GM23338 (cell line): ENCODE data around the gene ALOX12. TPM values are rescaled to one million over a fixed set of nuclear protein-coding genes. Genes with fewer than 3 reads are reported as not detected.

ENCODE experiments used
- ATAC-seq: fragments of 200-7000 bp; cut with Tn5 transposase; 3 replicates; pipeline ENCODE4 v1.9.1; 2020
- DNase-seq: peaks from one replicate; pipeline ENCODE4 v3.0.0-alpha.2; 2015; ENCODE audit warnings: low spot score
- H2AFZ ChIP-seq: fragments of 200-600 bp; sonication (generic); 2 replicates; pipeline ENCODE4 v1.8.0; 2016; ENCODE audit warnings: antibody characterized with exemption, mild to moderate bottlenecking, moderate library complexity
- H3F3A ChIP-seq: fragments of 200-600 bp; sonication (generic); replicated peaks from 2 replicates; pipeline ENCODE4 v1.8.0; 2017; ENCODE audit warnings: antibody characterized with exemption, mixed run types, low read depth
- H3K27ac ChIP-seq: fragments of 200-600 bp; sonication (generic); 2 replicates; pipeline ENCODE4 v1.6.1; 2016; ENCODE audit warnings: low read depth
- H3K27me3 ChIP-seq: fragments of 200-600 bp; sonication (generic); 2 replicates; pipeline ENCODE4 v1.8.0; 2016; ENCODE audit warnings: mild to moderate bottlenecking, mixed run types, moderate library complexity; ENCODE audit not compliant: insufficient read depth
- H3K36me3 ChIP-seq: fragments of 200-600 bp; sonication (generic); 2 replicates; pipeline ENCODE4 v1.8.0; 2016; ENCODE audit warnings: mild to moderate bottlenecking; ENCODE audit not compliant: insufficient read depth
- H3K4me1 ChIP-seq: fragments of 200-600 bp; sonication (generic); 2 replicates; pipeline ENCODE4 v1.8.0; 2016; ENCODE audit warnings: mild to moderate bottlenecking, moderate library complexity; ENCODE audit not compliant: insufficient read depth
- H3K4me2 ChIP-seq: fragments of 200-600 bp; sonication (generic); 2 replicates; pipeline ENCODE4 v1.7.1; 2017; ENCODE audit warnings: mixed run types
- H3K4me3 ChIP-seq: fragments of 200-600 bp; sonication (generic); 2 replicates; pipeline ENCODE4 v1.6.1; 2016; ENCODE audit warnings: mixed run types
- H3K79me2 ChIP-seq: fragments of 200-600 bp; sonication (generic); replicated peaks from 2 replicates; pipeline ENCODE4 v1.8.0; 2017; ENCODE audit warnings: mild to moderate bottlenecking; ENCODE audit not compliant: insufficient read depth
- H3K9me2 ChIP-seq: fragments of 200-600 bp; sonication (generic); 2 replicates; pipeline ENCODE4 v1.8.0; 2017; ENCODE audit not compliant: insufficient read depth
- H4K20me1 ChIP-seq: fragments of 200-600 bp; sonication (generic); replicated peaks from 2 replicates; pipeline ENCODE4 v1.8.0; 2017; ENCODE audit warnings: mild to moderate bottlenecking; ENCODE audit not compliant: insufficient read depth
- H3K27ac Mint-ChIP-seq: 2 replicates; pipeline ENCODE4 v1.8.0; 2020; ENCODE audit warnings: inconsistent platforms, mild to moderate bottlenecking, moderate library complexity, mixed read lengths
- H3K27me3 Mint-ChIP-seq: 3 replicates; pipeline ENCODE4 v1.8.0; 2022; ENCODE audit warnings: low read depth, mild to moderate bottlenecking, moderate library complexity, mixed read lengths, inconsistent platforms; ENCODE audit not compliant: insufficient read depth, poor library complexity
- H3K36me3 Mint-ChIP-seq: 3 replicates; pipeline ENCODE4 v1.8.0; 2021; ENCODE audit warnings: low read depth, mild to moderate bottlenecking, inconsistent platforms, moderate library complexity, mixed read lengths
- H3K4me1 Mint-ChIP-seq: 3 replicates; pipeline ENCODE4 v1.8.0; 2020; ENCODE audit warnings: mild to moderate bottlenecking, inconsistent platforms, mixed read lengths
- H3K4me3 Mint-ChIP-seq: 3 replicates; pipeline ENCODE4 v1.8.0; 2021; ENCODE audit warnings: moderate library complexity, mild to moderate bottlenecking, inconsistent platforms, mixed read lengths
- H3K9me3 Mint-ChIP-seq: 3 replicates; pipeline ENCODE4 v1.8.0; 2020; ENCODE audit warnings: moderate library complexity, mild to moderate bottlenecking, inconsistent platforms, mixed read lengths
- CREB1 ChIP-seq: fragments of 250-450 bp; sonication (Bioruptor Pico); IDR thresholded peaks from 2 replicates; pipeline ENCODE4 v1.5.0; 2020; ENCODE audit warnings: low read depth, mild to moderate bottlenecking, moderate library complexity
- EZH2 ChIP-seq: fragments of 200-600 bp; sonication (generic); IDR thresholded peaks from one replicate; pipeline ENCODE4 v1.8.0; 2017; ENCODE audit warnings: antibody characterized with exemption, mild to moderate bottlenecking, low read depth; ENCODE audit not compliant: unreplicated experiment
- EZH2phosphoT487 ChIP-seq: fragments of 200-600 bp; sonication (generic); IDR thresholded peaks from one replicate; pipeline ENCODE4 v1.8.1; 2018; ENCODE audit warnings: antibody characterized with exemption; ENCODE audit not compliant: unreplicated experiment
- JUNB ChIP-seq: IDR thresholded peaks from one replicate; pipeline ENCODE4 v1.6.1; 2016; ENCODE audit warnings: antibody characterized with exemption; ENCODE audit not compliant: unreplicated experiment
- NANOG ChIP-seq: IDR thresholded peaks from 2 replicates; pipeline ENCODE4 v1.6.1; 2016; ENCODE audit warnings: antibody characterized with exemption, borderline replicate concordance
- STAT1 ChIP-seq: IDR thresholded peaks from one replicate; pipeline ENCODE4 v1.6.1; 2016; ENCODE audit warnings: antibody characterized with exemption; ENCODE audit not compliant: unreplicated experiment
- ZNF114 ChIP-seq: fragments of 250-450 bp; sonication (Bioruptor Pico); IDR thresholded peaks from 2 replicates; pipeline ENCODE4 v1.5.0; 2020; ENCODE audit warnings: mild to moderate bottlenecking, moderate library complexity
- ZNF331 ChIP-seq: fragments of 250-450 bp; sonication (Bioruptor Pico); IDR thresholded peaks from 2 replicates; pipeline ENCODE4 v1.5.0; 2020; ENCODE audit warnings: low read depth, mild to moderate bottlenecking, moderate library complexity
- polyA plus RNA-seq: library from polyadenylated mRNA; unstranded; fragments of >200 nt; fragmentation: Nextera tagmentation; extraction: Ambion mirVana; gene quantifications from 2 replicates; pipeline ENCODE4 v1.2.1, GENCODE V29; 2016
- total RNA-seq: library from RNA; depleted of rRNA; stranded (reverse); fragments of >200 nt; shearing (Covaris generic); gene quantifications from 2 replicates; pipeline ENCODE4 v1.2.3, GENCODE V29; 2014
- TF ChIP-seq, protein P1 (sequence below): IDR thresholded peaks from 2 replicates; pipeline ENCODE4 v1.6.1; 2016; ENCODE audit warnings: antibody characterized with exemption
- TF ChIP-seq, protein P2 (sequence below): IDR thresholded peaks from one replicate; pipeline ENCODE4 v1.6.1; 2018; ENCODE audit warnings: antibody characterized with exemption; ENCODE audit not compliant: unreplicated experiment

The ALOX12 gene
- total and polyA plus RNA-seq, 2 experiments from 2014 or later: 1.2 to 1.8 TPM

DNA sequence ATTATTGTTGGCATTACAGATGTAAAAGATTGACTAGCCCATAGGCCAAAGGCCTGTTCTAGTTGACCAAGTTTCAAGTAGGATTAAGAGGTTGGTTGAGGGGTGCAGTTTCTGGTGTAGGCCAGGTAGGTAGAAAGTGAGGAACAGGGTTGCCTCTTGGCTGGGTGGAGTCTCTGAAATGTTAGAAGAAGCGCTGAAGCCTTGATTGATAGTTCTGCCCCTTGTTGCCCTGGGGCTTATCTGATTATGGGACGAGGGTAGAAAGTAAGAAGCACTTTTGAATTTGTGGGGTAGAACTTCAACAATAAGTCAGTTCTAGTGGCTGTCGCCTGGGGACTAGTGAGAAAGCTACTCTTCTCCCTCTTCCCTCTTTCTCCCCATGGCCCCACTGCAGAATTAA is 33.2 kb downstream of the ALOX12 start (continued):
- TF ChIP-seq STAT1: no peak
- no peak for TF ChIP-seq ZNF331 (CRISPR knock-in tag)
- TF ChIP-seq EZH2: no peak
- TF ChIP-seq ZNF114 (CRISPR knock-in tag): no peak
- no peak for TF ChIP-seq JUNB
- TF ChIP-seq, protein P1, sequence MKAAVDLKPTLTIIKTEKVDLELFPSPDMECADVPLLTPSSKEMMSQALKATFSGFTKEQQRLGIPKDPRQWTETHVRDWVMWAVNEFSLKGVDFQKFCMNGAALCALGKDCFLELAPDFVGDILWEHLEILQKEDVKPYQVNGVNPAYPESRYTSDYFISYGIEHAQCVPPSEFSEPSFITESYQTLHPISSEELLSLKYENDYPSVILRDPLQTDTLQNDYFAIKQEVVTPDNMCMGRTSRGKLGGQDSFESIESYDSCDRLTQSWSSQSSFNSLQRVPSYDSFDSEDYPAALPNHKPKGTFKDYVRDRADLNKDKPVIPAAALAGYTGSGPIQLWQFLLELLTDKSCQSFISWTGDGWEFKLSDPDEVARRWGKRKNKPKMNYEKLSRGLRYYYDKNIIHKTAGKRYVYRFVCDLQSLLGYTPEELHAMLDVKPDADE: no peak
- TF ChIP-seq, protein P2, sequence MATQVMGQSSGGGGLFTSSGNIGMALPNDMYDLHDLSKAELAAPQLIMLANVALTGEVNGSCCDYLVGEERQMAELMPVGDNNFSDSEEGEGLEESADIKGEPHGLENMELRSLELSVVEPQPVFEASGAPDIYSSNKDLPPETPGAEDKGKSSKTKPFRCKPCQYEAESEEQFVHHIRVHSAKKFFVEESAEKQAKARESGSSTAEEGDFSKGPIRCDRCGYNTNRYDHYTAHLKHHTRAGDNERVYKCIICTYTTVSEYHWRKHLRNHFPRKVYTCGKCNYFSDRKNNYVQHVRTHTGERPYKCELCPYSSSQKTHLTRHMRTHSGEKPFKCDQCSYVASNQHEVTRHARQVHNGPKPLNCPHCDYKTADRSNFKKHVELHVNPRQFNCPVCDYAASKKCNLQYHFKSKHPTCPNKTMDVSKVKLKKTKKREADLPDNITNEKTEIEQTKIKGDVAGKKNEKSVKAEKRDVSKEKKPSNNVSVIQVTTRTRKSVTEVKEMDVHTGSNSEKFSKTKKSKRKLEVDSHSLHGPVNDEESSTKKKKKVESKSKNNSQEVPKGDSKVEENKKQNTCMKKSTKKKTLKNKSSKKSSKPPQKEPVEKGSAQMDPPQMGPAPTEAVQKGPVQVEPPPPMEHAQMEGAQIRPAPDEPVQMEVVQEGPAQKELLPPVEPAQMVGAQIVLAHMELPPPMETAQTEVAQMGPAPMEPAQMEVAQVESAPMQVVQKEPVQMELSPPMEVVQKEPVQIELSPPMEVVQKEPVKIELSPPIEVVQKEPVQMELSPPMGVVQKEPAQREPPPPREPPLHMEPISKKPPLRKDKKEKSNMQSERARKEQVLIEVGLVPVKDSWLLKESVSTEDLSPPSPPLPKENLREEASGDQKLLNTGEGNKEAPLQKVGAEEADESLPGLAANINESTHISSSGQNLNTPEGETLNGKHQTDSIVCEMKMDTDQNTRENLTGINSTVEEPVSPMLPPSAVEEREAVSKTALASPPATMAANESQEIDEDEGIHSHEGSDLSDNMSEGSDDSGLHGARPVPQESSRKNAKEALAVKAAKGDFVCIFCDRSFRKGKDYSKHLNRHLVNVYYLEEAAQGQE: no peak

DNA sequence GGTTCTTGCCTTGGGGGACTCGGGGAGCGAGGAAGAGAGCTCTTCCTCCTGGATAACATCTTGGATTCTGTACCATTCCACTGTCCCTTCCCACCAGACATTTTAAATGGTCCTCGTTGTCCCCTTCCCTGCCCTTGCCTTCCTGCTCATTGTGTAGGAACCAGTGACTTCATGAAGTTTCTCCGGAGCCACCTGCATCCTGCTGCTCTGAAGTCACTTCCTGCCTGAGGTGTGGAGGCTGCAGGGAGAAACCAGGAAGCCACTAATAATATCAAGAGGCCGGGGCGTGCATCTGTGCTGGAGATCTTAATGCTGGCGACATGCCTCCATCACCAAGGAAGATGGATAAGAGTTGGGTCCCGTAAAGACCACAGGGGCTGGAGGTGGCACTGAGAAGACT is 33.8 kb downstream of the ALOX12 start:
- Mint-ChIP-seq H3K9me3 (0 out of 3 replicates have a peak, but pooled peaks cover 3% of the 10 kb centered on the region), H3K4me1 (peaks cover 7% of the 10 kb centered on the region; the same call in 2 of the 3 replicates)
- no peak overlapping the region for H2AFZ ChIP-seq

More for the DNA sequence above, 33.8 kb downstream of the ALOX12 start:
- DNase-seq (no peak), ATAC-seq (no peak)
- Mint-ChIP-seq H3K27ac (no peak overlapping the region), H3K36me3 (peaks cover 21% of the 10 kb centered on the region), H3K4me3 (no peak overlapping the region), H3K27me3 (peaks cover 8% of the 10 kb centered on the region)
- Histone ChIP-seq H3K9me2 (no peaks in the 10 kb centered on the region), H3F3A (no peaks in the 10 kb centered on the region), H3K36me3 (no peaks in the 10 kb centered on the region), H3K27ac (no peak overlapping the region), H3K4me2 (no peak overlapping the region), H3K27me3 (no peaks in the 10 kb centered on the region), H4K20me1 (no peaks in the 10 kb centered on the region; the same call in 1 of the 2 replicates), H3K4me3 (no peak overlapping the region), H3K79me2 (no peaks in the 10 kb centered on the region), H3K4me1 (peaks cover 3% of the 10 kb centered on the region; the same call in 1 of the 2 replicates)
- TF ChIP-seq STAT1 (no peak), ZNF114 (CRISPR knock-in tag) (no peak), CREB1 (CRISPR knock-in tag) (no peak), NANOG (no peak), EZH2phosphoT487 (no peak), EZH2 (no peak), JUNB (no peak)
- TF ChIP-seq, protein P2: no peak
- TF ChIP-seq, protein P1: no peak
